Measurements from ENCODE around the gene XRN2. TPM values are rescaled to one million over a fixed set of nuclear protein-coding genes. Genes with fewer than 3 reads are reported as not detected.

Gene XRN2
- total and polyA plus RNA-seq, 4 donors, result 20.9 to 40.3 (median 25.2) TPM

DNA sequence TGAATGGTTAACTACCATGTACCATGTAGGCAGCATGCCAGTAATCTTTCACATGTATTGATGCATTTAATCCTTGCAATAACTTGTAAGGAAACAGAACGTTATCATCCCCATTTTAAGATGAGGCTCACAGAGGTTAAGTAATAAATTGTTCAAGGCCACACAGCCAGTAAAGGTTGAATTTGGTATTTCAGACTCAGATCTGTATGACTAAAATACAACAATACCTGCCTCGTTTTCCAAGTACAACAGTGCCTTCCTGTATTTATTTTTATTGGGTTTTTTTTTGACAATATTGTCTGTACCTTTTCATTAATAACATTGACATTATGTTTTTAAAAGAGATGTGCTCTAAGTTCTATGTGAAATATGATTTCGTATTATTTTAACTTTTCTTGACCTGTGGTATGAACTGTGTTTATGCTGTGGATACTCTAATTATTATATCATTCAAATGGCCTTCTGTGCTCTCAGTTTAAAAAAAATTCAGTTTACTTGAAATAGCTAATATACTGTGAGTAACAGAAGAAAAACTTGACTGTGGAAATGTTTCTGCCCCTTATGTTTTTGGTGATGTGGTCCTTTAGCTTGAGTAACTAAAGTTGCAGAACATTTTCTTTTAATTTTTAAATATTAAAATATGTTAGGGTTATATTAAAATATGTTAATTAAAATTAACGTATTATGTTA lies 39.7 kb downstream of the XRN2 start (continued):
- TF ChIP-seq, protein P1, sequence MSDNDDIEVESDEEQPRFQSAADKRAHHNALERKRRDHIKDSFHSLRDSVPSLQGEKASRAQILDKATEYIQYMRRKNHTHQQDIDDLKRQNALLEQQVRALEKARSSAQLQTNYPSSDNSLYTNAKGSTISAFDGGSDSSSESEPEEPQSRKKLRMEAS (IDR thresholded peaks at IDR 0.05), result no peak
- TF ChIP-seq, protein P2, sequence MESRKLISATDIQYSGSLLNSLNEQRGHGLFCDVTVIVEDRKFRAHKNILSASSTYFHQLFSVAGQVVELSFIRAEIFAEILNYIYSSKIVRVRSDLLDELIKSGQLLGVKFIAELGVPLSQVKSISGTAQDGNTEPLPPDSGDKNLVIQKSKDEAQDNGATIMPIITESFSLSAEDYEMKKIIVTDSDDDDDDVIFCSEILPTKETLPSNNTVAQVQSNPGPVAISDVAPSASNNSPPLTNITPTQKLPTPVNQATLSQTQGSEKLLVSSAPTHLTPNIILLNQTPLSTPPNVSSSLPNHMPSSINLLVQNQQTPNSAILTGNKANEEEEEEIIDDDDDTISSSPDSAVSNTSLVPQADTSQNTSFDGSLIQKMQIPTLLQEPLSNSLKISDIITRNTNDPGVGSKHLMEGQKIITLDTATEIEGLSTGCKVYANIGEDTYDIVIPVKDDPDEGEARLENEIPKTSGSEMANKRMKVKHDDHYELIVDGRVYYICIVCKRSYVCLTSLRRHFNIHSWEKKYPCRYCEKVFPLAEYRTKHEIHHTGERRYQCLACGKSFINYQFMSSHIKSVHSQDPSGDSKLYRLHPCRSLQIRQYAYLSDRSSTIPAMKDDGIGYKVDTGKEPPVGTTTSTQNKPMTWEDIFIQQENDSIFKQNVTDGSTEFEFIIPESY (IDR thresholded peaks at IDR 0.05), result no peak
- TF ChIP-seq RXRA (IDR thresholded peaks at IDR 0.05) (no peak), FOXA1 (IDR thresholded peaks at IDR 0.05) (no peak), EGR1 (IDR thresholded peaks at IDR 0.05; ENCODE audit: low read depth in 2 of 2) (no peak), TAF1 (conservative IDR thresholded peaks at IDR 0.05) (no peak)

DNA sequence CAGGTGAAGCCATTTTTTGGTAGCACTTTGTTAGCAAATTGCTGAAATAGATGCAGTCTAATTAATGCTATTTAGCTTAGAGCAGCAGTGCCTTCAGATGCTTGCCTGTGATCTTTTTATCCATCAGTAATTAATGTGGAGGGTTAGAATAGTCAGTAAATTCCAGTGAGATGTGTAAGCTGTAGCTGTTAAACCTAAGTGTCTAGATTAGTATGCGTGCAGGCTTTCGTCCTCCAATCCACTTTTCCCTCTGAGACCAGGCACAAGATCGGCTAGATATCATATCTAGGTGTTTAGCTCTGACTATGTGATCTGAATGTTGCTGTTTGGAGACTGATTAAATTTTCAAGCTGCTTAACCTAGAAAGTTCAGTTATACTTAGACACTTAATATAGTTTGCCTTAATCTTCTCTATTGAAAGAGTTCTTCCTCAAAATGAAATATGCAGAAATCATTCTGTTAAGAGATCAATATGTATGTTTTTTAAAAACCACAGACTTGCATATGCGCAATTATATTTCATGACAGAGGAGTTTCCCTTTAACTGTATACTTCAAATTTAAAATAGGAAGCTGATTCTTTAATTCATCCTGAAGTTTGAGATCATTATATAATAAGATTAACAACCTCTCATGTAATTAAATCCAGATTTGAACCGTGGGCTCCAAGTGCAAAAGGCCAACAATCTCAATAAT lies 41.2 kb downstream of the XRN2 start:
- no peak overlapping the region for H3K9ac ChIP-seq (ENCODE audit: low read depth in 1 of 2, low read length in 2 of 2)
- H3K4me3 ChIP-seq (ENCODE audit: low read depth in 1 of 3, low read length in 3 of 3), result no peak overlapping the region
- peaks cover 3 to 44% (median 31%) of the 10 kb centered on the region in 4 donors for H3K36me3 ChIP-seq (ENCODE audit: control insufficient read depth in 4 of 4, insufficient read depth in 3 of 4, low read depth in 1 of 4, low read length in 3 of 4)
- H3K4me1 ChIP-seq (ENCODE audit: control insufficient read depth in 4 of 4, insufficient read depth in 4 of 4, low read length in 3 of 4), result peaks cover 3 to 23% (median 13%) of the 10 kb centered on the region in 4 donors
- no peaks in the 10 kb centered on the region for H3K9me3 ChIP-seq (ENCODE audit: control insufficient read depth in 4 of 4, low read length in 3 of 4)
- H3K27me3 ChIP-seq (ENCODE audit: control insufficient read depth in 4 of 4, insufficient read depth in 4 of 4, low read length in 3 of 4), result no peaks in the 10 kb centered on the region
- WGBS, result 81% methylated on average over 5 of the region's 5 CpGs
- no peak overlapping the region for H3K27ac ChIP-seq (ENCODE audit: low read depth in 1 of 2, low read length in 2 of 2)
- TF ChIP-seq HNF4G (IDR thresholded peaks at IDR 0.05) (no peak), FOXA2 (IDR thresholded peaks at IDR 0.05) (no peak), SP1 (IDR thresholded peaks at IDR 0.05) (no peak), RXRA (IDR thresholded peaks at IDR 0.05) (no peak), TAF1 (conservative IDR thresholded peaks at IDR 0.05) (no peak), EGR1 (IDR thresholded peaks at IDR 0.05; ENCODE audit: low read depth in 2 of 2) (no peak), RAD21 (IDR thresholded peaks at IDR 0.05) (no peak), GABPA (IDR thresholded peaks at IDR 0.05 in 1 of 2, conservative IDR thresholded peaks at IDR 0.05 in 1 of 2) (no peak)
- TF ChIP-seq, protein P3, sequence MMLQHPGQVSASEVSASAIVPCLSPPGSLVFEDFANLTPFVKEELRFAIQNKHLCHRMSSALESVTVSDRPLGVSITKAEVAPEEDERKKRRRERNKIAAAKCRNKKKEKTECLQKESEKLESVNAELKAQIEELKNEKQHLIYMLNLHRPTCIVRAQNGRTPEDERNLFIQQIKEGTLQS (IDR thresholded peaks at IDR 0.05), result no peak
- TF ChIP-seq, protein P2 (IDR thresholded peaks at IDR 0.05), result no peak
- DNase-seq (ENCODE audit: low spot score), result no peak

DNA sequence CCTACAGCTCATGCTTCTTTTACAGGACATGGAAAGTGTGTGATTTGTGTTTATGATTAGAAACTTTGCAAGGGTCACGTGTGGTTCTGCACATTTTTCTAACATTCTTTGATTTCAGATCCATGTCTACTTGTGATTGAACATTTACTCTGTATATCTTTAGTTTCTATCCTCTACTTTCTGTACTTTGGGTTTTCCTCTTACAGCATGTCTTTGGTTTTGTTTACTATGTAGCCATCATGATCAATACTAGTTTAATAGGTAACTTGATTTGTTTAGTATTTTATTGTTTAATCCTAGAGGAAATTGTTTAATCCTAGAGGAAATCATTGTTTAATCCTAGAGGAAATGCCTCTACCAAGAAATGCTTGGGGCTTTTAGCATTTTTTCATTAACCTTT lies 41.8 kb downstream of the XRN2 start:
- WGBS, result 37% methylated on average over 1 of the region's 1 CpG
- DNase-seq (ENCODE audit: low spot score), result no peak
- Histone ChIP-seq H3K27ac (ENCODE audit: low read depth in 1 of 2, low read length in 2 of 2) (peak overlapping the region in 1 of 2 donors; percentile 8), H3K9me3 (ENCODE audit: control insufficient read depth in 4 of 4, low read length in 3 of 4) (no peaks in the 10 kb centered on the region), H3K4me3 (ENCODE audit: low read depth in 1 of 3, low read length in 3 of 3) (no peak overlapping the region), H3K4me1 (ENCODE audit: control insufficient read depth in 4 of 4, insufficient read depth in 4 of 4, low read length in 3 of 4) (peaks cover 3 to 21% (median 13%) of the 10 kb centered on the region in 4 donors), H3K9ac (ENCODE audit: low read depth in 1 of 2, low read length in 2 of 2) (no peak overlapping the region), H3K27me3 (ENCODE audit: control insufficient read depth in 4 of 4, insufficient read depth in 4 of 4, low read length in 3 of 4) (no peaks in the 10 kb centered on the region), H3K36me3 (ENCODE audit: control insufficient read depth in 4 of 4, insufficient read depth in 3 of 4, low read depth in 1 of 4, low read length in 3 of 4) (peaks cover 3 to 42% (median 34%) of the 10 kb centered on the region in 4 donors)
- TF ChIP-seq RAD21 (IDR thresholded peaks at IDR 0.05) (peak in 1 of 2 donors; percentile 9), NR2F2 (IDR thresholded peaks at IDR 0.05) (no peak), GABPA (IDR thresholded peaks at IDR 0.05 in 1 of 2, conservative IDR thresholded peaks at IDR 0.05 in 1 of 2) (peak; percentile 23 to 25), JUND (IDR thresholded peaks at IDR 0.05) (peak in 1 of 2 donors; percentile 47), HNF4G (IDR thresholded peaks at IDR 0.05) (peak; percentile 43)
- TF ChIP-seq, protein P4, sequence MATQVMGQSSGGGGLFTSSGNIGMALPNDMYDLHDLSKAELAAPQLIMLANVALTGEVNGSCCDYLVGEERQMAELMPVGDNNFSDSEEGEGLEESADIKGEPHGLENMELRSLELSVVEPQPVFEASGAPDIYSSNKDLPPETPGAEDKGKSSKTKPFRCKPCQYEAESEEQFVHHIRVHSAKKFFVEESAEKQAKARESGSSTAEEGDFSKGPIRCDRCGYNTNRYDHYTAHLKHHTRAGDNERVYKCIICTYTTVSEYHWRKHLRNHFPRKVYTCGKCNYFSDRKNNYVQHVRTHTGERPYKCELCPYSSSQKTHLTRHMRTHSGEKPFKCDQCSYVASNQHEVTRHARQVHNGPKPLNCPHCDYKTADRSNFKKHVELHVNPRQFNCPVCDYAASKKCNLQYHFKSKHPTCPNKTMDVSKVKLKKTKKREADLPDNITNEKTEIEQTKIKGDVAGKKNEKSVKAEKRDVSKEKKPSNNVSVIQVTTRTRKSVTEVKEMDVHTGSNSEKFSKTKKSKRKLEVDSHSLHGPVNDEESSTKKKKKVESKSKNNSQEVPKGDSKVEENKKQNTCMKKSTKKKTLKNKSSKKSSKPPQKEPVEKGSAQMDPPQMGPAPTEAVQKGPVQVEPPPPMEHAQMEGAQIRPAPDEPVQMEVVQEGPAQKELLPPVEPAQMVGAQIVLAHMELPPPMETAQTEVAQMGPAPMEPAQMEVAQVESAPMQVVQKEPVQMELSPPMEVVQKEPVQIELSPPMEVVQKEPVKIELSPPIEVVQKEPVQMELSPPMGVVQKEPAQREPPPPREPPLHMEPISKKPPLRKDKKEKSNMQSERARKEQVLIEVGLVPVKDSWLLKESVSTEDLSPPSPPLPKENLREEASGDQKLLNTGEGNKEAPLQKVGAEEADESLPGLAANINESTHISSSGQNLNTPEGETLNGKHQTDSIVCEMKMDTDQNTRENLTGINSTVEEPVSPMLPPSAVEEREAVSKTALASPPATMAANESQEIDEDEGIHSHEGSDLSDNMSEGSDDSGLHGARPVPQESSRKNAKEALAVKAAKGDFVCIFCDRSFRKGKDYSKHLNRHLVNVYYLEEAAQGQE (IDR thresholded peaks at IDR 0.05), result no peak
- TF ChIP-seq, protein P2 (IDR thresholded peaks at IDR 0.05), result peak; percentile 29
- TF ChIP-seq, protein P3 (IDR thresholded peaks at IDR 0.05), result no peak

All from liver (tissue), 9 donors.